DMS53 treated with DMSO at 0.1 percent for 48 hours (cell line): Measurements from ENCODE around the gene NDUFS8.

Experiments used
- DNase-seq: peaks from one replicate; lab custom pipeline; 2025; ENCODE audit not compliant: unreplicated experiment; lab: John Stamatoyannopoulos, UW

Gene NDUFS8

DNA sequence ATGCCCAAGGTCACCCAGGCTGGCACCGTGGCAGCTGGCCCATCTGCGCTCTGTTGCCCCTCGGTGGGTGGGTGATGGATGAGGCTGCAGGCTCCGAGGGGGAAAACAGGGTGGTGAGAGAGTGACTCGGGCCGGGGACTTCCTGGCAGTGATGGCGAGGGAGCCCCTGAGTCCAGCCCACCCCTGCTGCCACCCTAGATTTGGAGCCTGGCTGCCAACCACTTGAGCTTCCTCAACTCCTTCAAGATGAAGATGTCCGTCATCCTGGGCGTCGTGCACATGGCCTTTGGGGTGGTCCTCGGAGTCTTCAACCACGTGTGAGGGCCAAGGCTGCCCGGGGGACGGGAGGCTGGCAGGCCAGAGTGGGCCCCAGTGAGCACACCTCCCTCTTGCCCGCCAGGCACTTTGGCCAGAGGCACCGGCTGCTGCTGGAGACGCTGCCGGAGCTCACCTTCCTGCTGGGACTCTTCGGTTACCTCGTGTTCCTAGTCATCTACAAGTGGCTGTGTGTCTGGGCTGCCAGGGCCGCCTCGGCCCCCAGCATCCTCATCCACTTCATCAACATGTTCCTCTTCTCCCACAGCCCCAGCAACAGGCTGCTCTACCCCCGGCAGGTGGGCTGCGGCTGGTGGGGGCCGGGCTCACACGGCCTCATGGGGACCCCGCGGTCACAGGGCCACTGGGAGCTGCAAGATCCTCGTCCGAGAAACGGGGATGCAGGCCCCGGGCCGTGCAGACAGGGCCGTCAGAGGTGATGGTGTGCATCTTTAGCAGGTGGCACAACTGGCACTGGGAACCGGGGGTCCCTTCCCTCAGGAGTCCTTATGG, 18.4 kb downstream of the NDUFS8 start:
- no peak for DNase-seq

- no peak for DNase-seq
These were observed 19.3 kb downstream of the NDUFS8 start for GRCh38 chr11:68049509-68050370.

- no peak for DNase-seq
These were observed 19.9 kb downstream of the NDUFS8 start for GRCh38 chr11:68050371-68050841.

DNA sequence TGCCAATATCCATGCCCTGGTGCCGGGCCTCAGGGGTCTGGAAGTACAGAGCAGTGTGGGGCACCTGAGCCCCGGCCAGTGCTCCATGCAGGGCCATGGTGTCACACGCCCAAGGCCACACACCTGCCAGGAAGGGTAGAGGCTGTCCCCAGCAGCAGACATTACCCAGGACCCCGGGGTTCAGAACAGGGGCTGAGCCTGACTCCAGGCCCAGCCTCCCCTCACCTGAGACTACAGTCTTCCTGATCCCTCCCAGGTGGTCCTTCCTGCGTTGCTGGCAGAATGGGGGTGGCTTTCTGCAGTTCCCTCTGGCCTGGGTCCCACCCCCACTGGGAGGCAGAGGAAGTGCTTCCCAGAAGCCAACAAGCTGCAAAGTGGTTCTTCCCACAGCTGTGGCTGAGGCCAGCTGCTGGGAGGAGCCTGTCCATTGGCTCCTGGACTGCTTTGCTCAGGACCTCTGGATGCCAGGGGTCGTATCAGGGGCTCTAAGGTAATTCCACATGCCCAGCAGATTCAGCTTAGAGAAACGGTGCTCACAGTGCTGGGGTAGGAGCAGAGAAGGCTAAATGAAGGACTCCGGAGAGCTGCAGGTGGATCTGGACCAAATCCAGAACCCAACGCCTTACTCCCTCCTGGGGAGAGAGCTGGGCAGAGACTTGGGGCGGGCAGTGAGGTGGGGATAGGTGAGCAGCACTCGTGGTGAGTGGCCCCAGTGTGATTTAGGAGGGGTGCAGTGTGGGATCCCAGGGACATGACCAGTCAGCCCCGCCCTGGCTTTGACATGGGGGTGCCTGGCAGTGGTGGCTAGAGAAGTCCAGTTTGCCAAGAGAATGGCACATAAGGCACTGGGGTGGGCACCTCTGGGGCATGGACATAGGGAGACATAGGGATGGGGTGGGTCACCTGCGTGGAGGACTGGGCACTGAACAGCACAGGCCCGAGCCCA, 21.0 kb downstream of the NDUFS8 start:
- no peak for DNase-seq

DNA sequence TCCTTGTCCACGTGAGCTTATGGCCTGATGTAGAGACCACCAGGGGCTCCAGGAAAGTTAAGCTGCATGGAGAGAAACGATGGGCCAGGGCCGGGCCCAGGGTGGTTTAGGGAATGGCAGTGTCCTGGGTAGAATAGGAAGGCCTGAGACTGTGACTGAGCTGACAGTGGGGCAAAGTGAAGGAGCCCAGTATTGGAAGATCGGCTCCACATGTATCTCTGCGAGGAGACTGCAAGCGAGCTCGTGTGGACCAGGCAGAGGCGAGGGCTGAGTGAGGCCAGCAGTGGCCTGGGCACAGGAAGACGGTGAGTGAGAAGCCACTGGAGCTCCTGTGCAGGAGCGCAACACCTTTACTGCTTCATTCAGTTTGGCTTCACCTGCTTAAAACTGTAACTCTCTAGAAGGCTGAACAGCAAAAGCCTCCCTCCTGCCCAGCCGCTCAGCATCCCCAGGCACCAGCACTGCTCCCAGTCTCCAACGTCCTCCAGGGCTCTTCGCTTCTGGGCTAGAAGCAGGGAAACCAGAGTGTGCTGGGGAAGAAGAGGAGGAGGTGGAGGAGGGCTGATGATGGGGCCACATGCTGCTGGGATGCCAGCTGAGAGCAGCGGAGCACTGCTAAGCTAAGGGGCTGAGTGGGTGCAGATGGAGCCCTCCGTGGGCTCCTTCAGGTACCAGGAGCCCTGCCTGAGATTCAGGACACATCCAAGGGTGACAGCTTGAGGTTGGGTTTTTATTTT, 21.8 kb downstream of the NDUFS8 start:
- DNase-seq, result no peak

DNA sequence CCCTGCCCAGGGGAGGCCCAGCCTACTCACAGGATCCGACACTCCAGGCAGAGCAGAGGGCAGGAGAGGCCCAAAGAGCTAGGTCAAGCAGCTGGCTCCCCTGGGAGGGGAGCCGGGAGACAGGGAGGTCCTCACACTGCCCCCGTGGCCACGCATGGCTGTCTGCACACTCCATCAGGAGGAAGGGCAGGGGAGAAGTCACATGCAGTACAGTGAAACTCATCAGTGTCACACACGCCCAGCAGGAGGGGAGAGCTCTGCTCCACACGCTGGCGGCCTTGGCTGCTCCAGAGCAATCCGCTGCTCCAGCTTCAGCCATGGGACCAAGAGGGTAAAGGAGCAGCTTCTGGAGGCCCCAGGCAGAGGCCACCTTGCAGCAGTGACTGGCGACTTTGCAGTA, 22.6 kb downstream of the NDUFS8 start:
- no peak for DNase-seq

DNA sequence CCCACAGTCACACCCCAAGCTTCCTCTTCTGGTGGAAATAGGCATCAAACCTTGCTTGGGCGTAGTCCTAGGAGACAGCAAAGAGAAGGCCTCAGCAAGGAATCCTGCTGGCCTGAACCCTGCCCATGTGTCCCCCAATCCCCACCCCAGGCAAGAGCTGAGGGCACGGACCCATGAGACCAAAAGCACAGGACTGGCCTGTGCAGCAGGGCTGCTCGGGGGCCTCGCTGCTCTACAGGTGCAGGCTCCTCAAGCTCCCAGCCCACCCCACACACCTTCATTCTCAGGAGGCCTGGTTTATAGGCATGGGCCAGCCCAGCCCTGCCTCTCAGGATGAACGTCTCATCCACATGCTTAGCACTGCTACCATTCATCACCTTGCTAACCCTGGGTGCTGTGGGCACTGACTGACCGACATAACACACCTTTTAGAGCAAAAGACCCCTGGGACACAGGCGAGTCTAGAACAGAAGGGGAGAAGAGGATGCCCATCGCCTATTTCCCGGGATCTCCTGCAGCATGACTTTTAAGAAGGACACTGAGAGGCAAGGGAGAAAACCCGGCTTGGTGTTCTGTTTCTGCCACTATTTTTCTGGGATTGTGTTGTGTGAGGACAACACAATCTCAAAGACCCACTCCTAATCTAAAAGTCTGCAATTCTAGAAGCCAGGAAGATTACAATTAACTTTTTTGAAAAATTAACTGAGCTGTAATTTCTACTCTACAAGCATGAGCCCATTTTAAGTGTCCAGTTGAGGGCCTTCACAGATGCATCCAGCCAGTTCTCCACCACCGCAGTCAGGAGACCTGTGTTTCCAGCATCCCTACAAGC, 23.7 kb downstream of the NDUFS8 start:
- no peak for DNase-seq

DNA sequence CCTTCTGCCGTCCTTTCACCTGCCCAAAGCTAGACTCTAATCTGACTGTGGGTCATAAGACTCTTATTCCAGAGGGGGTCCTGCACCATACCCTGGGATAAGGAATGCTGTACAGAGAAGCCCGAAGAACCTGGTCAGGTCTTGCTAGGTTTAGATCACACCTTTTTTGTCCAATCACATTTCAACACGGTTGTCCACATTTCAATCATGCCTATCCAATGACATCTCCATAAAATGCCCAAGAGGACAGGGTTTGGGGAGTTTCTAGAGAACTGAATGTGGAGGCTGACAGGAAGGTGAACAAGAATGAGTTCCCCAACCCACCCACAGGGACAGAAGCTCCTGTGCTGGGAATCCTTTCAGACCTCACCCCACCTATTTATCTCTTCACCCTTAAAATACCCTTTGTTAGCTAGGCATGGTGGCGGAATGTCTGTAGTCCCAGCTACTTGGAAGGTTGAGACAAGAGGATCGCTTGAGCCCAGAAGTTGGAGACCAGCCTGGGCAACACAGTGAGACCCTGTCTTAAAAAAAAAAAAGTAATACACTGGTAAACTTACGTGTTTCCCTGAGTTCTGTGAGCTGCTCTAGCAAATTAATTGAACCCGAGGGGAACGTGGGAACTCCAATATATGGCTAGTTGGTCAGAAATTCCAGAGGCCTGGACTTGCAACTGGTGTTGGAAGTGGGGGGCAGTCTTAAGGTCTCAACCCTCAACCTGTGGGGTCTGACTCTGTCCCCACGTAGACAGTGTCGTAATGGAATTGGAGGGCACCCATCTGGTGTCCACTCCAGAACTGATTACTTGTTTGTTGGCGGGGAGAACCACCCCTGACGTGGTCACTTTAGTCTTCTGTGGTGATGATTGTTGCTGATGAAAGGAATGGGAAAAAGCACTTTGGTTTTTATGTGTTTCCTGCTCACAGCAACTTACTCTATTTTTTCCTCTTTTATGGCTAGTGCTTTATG, 26.1 kb downstream of the NDUFS8 start:
- no peak for DNase-seq

DNA sequence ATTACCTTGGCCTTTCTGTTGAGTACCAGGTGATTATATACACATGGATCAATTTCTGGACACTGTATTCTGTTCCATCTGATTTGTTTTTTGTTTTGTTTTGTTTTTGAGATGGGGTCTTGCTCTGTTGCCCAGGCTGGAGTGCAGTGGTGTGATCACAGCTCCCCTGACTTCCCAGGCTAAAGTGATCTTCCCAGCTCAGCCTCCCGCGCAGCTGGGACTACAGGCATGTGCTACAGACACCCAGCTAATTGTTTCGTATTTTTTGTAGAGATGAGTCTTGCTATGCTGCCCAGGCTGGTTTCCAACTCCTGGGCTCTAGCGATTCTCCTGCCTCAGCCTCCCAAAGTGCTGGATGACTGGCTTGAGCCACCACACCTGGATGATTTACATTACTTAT, 27.3 kb downstream of the NDUFS8 start:
- no peak for DNase-seq

GRCh38 chr11:68061508-68061907, 31.0 kb downstream of the NDUFS8 start:
- no peak for DNase-seq

DNA sequence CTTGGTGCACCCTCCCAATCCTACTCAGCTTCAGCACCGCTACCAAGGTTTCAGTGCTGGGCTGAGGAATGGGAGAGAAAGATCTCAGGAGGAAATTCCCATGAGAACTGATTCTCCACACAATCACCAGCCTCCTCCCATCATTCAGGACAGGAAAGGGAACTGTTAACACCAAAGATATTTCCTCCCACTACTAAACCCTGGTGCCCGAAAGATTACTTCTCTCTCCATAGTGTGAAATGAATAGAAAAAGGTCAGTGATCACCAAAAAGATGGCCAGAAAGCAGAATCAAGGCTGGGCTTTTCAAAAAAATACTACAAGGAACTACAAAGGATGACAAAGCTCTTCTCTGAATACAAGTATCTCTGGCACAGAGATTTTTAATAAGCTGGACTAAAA, 34.4 kb downstream of the NDUFS8 start:
- DNase-seq, result no peak

GRCh38 chr11:68065841-68066240, 35.4 kb downstream of the NDUFS8 start:
- DNase-seq, result no peak

GRCh38 chr11:68066742-68067141, 36.3 kb downstream of the NDUFS8 start:
- DNase-seq, result no peak

GRCh38 chr11:68067991-68068390, 37.5 kb downstream of the NDUFS8 start:
- DNase-seq, result no peak

GRCh38 chr11:68071281-68072048, 41.0 kb downstream of the NDUFS8 start:
- DNase-seq, result no peak

DNA sequence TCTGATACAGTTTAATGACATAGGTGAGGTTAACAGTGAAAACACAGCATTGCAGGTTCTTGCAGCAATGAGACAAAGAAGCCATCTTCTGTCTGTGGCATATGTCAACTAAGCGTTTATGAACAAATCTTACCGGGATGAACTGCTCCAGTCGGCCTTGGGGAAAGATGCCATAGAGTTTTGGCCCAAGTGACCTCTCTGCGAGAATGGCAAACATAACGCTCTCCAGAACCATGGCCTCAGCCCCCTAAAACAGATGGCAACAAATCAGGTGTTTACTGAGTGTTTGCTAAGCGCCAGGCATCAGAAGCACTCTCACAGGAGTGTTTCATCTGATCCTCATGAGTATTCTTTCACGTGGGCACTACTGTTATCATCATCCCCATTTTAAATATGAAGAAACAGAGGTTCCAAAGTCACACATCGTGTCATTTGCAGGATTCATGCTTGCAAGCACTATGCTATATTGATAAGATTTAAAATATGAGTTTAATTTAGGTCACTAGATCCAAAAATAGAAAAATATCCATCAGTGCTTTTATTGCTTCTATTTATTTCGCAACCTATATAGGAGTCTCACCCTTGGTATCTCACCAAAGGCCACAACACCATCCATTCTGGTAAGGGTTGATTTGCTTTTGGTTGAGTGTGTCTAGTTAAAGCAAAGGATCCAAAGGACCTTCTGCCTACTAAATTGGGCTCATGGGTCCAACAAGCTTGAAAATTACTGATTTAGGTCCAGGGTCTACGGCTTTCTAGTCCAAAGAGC, 44.3 kb downstream of the NDUFS8 start:
- no peak for DNase-seq
